GM18511 (cell line): Measurements from ENCODE around the gene EAPP.
A peak's percentile ranks its signal among the peaks of the same experiment; 100 is the strongest.
"Not testable (repeated sequence)": the region's sequence is repeated elsewhere in the genome, so short reads cannot be mapped to it uniquely, and the experiment has no call there.

Source experiments
- ATAC-seq: cut with Tn5 transposase; IDR thresholded peaks from one replicate; pipeline ENCODE4 v1.9.1; 2021; ENCODE audit warnings: mild to moderate bottlenecking, moderate library complexity; ENCODE audit not compliant: unreplicated experiment

EAPP gene, protein sequence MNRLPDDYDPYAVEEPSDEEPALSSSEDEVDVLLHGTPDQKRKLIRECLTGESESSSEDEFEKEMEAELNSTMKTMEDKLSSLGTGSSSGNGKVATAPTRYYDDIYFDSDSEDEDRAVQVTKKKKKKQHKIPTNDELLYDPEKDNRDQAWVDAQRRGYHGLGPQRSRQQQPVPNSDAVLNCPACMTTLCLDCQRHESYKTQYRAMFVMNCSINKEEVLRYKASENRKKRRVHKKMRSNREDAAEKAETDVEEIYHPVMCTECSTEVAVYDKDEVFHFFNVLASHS

DNA sequence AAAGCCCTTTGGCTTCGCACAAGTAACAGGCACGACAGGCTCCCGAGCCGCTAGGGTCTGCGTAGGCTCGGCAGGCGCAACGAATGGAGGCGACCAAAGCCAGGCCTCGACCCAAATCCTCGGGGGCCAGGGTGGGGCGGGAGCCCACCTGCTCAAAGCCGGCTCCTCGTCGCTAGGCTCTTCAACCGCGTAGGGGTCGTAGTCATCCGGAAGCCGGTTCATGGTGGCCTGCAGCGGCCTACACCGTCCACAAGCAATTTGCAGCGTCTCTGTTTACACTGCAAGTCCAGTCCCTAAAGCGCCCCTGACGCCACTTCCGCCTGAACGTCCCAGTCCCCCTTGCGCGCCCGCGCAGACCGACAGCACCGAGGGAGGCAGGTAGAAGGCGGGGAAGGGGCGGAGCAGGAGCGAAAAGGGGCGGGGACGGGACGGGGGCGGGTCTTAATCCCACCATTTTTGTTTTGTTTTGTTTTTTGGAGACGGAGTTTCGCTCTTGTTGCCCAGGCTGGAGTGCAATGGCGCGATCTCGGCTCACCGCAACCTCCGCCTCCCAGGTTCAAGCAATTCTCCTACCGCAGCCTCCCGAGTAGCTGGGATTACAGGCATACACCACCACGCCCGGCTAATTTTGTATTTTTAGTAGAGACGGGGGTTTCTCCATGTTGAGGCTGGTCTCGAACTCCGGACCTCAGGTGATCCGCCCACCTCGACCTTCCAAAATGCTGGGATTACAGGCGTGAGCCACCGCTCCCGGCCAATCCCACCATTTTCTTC is at the start of gene EAPP:
Gene EAPP (minus strand): TSS at position 295 of the 774 bp plus-strand sequence. CDS start 73 bp downstream, at position 222.
- peak; percentile 100 for ATAC-seq

DNA sequence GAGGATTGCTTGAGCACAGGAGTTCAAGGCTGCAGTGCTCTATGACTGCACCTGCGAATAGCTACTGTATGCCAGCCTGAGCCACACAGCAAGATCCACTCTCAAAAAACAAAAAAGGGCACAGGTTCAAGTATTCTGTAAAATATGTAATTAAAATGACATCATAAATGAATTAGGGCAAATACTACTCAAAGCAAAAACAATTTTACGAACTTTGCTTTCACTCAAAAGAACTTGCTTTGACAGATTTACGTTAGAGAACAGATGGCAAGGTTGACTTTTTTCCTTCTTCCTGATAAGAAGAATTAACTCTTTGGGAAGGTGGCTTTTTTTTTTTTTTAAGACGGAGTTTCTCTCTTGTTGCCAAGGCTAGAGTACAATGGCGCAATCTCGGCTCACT is 44.0 kb upstream of the EAPP start:
- ATAC-seq, result no peak

DNA sequence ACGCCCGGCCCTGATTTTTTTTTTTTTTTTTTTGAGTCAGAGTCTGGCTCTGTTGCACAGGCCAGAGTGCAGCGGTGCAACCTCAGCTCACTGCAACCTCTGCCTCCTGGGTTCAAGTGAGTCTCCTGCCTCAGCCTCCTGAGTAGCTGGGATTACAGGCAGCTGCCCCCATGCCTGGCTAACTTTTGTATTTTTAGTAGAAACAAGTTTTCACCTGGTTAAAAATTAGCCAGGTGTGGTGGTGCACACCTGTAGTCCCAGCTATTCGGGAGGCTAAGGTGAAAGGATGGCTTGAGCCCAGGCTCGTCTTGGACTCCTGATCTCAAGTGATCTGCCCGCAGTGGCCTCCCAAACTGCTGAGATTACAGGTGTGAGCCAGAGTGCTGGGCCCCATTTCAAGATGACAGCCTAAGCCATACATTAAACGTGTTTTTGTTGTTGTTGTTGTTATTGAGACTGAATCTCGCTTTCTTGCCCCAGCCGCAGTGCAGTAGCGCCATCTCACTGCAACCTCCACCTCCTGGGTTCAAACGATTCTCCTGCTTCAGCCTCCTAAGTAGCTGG is 42.7 kb upstream of the EAPP start:
- no peak for ATAC-seq

DNA sequence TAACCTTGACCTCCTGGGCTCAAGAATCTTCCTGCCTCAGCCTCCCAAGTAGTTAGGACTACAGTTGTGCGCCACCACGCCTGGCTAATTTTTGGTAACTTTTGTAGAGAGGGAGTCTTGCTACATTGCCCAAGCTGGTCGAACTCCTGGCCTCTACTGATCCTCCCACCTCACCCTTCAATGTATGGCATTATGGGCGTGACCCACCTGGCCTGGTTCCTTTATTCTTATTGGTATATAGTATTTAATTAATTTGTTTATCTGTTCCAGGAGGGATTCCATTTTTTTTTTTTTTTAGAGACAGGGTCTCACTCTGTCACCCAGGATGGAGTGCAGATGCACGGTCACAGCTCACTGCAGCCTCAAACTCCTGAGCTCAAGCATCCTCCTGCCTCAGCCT is 40.9 kb upstream of the EAPP start:
- no peak for ATAC-seq

DNA sequence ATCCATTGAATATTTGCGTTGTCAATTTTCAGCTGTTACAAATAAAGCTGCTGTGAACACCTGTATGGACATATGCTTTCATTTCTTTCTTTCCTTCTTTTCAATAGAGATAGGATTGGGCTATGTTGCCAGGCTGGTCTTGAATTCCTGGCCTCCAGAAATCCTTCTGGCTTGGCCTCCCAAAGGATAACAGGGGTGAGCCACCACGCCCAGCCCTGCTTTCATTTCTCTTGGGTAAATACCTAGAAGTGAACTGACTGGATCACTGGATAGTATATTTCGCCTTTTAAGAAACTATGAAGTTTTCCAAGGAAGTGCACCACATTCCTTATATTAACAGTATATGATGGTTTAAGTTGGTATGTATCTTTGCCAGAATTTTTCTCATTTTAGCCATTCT is 32.3 kb upstream of the EAPP start:
- ATAC-seq, result no peak

DNA sequence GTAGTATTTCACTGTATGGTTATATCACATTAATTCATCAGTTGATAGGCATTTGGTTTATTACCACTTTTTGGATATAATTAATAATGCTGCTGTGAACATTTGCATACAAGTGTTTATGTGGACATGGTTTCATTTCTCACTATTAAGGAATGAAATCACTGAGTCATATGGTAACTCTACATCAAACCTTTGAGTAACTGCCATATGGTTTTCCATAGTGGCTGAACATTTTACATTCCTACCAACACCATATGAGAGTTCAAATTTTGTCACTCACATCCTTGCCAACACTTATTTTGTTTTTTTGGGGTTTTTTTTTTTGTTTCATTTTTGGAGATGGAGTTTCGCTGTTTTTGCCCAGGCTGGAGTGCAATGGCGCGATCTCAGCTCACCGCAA is 30.2 kb upstream of the EAPP start:
- ATAC-seq, result no peak

DNA sequence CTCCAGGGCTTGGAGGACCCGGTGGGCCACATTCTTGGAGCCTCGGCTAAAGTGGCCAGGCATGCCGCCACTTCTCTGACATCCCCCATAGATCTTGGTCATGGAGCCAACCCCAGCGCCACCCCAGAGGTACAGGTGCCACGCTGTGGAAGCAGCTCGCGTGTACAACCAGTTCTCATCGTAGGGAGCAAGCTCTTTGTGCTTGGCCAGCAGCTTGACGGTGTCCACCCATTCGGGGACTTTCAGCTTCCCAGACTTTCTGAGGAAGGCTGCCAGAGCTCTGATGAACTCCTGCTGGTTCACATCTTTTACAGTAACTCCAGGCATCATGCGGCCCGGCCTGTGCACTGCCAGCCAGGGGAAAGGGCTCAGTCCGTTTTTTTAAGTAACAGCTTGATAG is 29.3 kb upstream of the EAPP start:
- ATAC-seq, result no peak

DNA sequence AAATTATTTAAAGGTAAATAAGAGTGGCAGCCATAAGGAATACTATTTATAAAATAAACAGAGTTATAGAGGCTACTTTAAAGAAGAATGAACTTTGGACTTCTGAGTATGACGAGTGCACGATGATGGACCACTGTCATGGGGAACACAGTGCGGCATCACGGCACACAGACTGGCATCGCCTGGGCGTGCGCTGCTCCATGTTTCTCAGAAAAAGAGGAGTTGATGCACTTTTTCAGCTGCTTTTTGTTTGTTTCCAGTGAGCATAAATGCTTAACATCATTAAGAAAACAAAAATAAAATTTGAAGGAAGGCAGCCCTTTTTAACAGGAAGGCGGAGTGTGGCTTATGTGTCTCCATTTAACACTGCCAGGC is 23.3 kb upstream of the EAPP start:
- no peak for ATAC-seq

DNA sequence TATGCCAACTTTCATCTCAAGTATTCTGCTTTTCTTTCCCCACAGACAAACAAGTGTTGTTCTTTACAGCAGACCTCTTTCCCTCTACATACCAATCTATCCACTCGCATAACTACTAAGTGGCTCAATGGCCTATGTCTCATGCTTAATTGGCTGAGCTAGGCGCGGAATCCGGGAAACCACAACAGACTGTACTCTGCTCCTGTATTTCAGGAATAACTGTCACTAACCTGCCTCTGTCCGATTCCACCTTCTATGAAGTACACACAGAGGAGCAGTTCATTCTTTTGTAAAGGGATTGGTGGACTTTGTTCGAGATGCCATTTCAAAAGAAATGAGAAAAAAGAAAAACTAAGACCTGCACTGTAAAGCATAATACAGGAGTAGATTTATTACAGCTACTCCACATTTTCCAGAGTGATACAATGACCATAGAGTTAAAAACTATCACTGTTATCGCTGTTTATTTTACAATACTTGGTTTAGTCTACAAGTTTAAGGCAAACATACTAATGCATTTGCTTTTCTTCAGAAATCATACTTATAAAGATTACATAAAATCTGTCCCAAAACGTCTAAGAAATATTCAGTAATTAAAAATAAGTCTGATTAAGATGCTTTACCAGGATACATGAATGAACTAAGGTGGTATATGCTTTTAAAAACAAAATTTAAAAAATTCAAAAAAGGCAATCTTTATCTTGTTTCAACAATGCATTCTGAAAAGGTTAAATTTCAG is 22.7 kb upstream of the EAPP start:
- ATAC-seq, result not testable (repeated sequence)

DNA sequence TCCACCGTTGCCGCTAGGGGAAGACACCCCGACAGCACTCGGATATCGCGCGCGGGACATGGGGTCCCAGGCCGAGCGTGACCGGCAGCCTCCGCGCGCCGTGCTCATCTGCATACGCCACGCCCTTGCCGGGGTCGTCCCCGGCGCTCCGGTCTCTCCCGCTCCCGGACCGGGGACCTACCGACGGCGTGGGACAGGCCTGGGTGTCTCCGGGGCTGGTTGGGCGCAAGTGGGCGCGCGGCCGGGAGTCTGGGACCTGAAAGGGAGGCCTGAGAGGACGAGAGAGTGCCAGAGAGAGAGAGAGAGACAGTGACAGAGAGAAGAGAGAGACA is 17.0 kb upstream of the EAPP start:
- peak; percentile 62 for ATAC-seq

DNA sequence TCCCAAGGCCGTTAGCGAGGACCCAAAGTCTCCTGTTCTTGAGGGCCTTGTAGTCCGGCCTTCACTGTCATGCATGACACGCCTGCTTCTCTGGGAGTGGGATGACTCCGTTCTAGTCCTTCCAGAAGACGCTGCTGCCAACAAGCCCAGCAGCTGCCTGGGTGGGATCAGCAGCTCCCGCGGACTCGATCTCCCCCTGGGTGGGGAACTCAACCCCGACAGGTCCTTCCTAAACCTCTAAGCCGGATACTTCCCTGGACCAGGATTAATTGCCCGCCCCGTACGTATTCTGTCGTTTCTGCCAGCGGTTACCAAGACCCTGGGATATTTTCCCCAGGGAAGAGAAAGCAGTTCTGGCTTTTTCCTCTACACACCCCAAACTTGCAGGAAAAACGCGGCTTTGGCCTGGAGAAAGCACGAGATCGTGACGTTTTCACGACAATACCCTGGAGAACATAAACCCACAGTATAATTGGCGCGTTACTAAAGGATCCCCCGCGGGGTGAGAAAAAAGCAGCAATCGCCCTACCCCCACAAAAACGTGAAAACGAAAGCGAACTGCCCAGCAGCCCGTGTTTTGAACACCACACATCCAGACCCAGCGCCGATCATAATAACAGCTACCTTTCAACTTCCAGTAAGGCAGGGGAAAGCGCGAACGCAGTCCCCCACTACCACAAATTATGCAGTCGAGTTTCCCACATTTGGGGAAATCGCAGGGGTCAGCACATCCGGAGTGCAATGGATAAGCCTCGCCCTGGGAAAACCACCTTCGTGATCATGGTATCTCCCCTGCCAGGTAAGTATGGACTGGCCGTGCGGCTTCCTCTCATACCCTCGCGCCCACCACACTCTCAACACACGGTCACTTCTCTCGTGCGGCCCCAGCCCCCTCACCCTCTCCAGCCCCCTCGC is 16.3 kb upstream of the EAPP start:
- ATAC-seq, result peak; percentile 82

DNA sequence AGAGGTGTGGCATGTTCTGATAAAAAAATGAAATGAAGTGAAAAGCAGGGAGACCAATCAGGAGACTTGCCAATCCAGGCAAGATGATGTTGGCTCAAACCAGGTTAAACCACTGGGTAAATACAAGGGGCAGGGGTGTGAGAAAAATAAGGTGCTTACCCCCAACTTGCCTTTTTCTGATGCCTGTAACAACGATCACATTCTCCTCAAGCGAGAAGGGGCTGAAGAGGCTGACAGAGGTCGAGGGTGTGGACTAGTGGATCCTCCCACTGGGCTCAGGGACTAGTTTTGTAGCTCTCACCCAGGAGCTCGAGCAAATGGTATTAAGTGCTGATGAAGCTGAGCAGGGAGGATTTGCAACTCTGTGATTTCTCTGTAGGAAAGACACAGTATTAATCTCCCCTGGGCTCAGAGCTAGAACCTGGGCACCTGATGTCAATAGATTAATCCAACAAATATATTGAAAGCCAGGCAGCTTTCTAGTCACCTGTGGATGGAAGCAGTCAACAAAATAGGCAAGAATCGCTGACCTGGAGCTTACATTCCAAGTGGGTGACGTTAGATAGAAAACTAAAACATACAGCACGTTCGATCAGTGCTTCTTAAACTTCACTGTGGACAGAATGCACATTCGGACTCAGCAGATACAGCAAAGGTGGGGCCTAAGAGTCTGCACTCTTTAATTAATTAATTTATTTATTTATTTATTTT is 15.2 kb upstream of the EAPP start:
- ATAC-seq, result no peak

DNA sequence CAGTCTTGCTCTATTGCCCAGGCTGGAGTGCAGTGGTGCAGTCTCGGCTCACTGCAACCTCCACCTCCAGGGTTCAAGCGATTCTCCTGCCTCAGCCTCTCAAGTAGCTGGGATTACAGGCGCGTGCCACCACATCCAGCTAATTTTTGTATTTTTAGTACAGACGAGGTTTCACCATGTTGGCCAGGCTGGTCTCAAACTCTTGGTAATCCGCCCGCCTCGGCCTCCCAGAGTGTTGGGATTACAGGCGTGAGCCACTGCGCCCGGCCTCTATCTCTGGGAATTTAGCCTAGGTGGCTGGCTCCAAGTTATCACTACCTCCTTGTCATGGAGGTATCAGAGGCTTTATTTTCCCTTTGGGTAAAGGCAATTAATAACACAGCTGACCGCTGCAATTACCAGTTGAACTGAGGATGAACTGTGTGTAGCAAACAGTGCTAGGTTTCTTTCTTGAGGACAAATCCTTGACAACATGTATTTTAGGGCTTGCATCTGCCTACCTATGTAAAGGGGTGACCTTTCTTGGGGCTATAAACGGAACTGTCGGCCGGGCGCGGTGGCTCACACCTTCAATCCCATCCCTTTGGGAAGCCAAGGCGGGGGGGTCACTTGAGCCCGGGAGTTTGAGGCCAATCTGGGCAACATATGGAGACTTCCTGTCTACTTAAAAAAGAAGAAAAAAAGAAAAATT is 9.9 kb upstream of the EAPP start:
- ATAC-seq, result not testable (repeated sequence)

DNA sequence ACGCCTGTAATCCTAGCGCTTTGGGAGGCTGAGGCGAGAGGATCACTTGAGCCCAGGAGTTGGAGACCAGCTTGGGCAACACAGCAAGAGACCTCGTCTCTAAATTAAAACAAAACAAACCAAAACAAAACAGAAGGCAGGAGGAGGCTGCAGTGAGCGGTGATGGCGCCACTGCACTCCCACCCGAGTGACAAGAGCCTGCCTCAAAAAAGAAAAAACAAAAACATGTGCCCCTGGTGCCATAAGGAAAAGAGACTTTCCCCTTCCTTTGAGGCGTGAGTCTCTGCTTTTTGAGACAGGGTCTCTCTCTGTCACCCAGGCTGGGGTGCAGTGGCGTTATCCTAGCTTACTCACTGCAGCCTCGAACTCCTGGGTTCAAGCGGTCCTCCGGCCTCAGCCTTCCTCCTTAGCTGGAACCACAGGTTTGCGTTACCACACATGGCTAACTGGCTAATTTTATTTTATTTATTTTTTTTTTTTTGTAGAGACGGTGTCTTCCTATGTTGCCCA is 9.0 kb upstream of the EAPP start:
- no peak for ATAC-seq

DNA sequence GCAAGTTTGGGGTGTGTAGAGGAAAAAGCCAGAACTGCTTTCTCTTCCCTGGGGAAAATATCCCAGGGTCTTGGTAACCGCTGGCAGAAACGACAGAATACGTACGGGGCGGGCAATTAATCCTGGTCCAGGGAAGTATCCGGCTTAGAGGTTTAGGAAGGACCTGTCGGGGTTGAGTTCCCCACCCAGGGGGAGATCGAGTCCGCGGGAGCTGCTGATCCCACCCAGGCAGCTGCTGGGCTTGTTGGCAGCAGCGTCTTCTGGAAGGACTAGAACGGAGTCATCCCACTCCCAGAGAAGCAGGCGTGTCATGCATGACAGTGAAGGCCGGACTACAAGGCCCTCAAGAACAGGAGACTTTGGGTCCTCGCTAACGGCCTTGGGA is 7.6 kb upstream of the EAPP start:
- peak; percentile 35 for ATAC-seq

DNA sequence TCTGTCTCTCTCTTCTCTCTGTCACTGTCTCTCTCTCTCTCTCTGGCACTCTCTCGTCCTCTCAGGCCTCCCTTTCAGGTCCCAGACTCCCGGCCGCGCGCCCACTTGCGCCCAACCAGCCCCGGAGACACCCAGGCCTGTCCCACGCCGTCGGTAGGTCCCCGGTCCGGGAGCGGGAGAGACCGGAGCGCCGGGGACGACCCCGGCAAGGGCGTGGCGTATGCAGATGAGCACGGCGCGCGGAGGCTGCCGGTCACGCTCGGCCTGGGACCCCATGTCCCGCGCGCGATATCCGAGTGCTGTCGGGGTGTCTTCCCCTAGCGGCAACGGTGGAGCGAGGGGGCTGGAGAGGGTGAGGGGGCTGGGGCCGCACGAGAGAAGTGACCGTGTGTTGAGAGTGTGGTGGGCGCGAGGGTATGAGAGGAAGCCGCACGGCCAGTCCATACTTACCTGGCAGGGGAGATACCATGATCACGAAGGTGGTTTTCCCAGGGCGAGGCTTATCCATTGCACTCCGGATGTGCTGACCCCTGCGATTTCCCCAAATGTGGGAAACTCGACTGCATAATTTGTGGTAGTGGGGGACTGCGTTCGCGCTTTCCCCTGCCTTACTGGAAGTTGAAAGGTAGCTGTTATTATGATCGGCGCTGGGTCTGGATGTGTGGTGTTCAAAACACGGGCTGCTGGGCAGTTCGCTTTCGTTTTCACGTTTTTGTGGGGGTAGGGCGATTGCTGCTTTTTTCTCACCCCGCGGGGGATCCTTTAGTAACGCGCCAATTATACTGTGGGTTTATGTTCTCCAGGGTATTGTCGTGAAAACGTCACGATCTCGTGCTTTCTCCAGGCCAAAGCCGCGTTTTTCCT is 7.0 kb upstream of the EAPP start:
- ATAC-seq, result peak; percentile 79

DNA sequence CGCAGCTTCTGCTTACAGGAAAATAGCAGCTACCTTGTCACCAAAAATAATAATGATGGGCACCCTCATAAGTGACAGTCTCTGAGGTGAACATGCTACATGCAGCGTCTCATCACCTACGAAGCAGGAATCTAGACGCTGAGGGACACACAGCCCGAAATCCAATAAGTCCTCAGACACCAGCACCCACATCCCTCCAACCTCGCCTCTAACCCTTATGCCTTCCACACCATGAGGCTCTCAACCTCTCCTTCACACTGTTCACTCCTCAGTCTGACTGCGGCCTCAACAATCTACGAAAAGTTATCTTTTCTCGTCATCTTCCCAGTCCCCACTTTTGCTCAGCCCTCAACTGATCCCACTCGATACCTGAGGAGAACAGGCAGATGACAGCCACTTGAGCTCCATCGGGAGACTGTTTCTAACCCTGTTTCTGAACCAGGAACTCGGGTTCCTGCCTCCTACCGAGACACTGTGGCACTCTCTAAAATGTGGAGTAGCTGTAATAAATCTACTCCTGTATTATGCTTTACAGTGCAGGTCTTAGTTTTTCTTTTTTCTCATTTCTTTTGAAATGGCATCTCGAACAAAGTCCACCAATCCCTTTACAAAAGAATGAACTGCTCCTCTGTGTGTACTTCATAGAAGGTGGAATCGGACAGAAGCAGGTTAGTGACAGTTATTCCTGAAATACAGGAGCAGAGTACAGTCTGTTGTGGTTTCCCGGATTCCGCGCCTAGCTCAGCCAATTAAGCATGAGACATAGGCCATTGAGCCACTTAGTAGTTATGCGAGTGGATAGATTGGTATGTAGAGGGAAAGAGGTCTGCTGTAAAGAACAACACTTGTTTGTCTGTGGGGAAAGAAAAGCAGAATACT is 919 bp upstream of the EAPP start:
- not testable (repeated sequence) for ATAC-seq
